ENCODE data around the gene ANKRD33B. TPM values are rescaled to one million over a fixed set of nuclear protein-coding genes. Genes with fewer than 3 reads are reported as not detected.
A peak's percentile ranks its signal among the peaks of the same experiment; 100 is the strongest.

ANKRD33B gene
- total RNA-seq, 1 experiment from 2014 or later, result 10.9 TPM

DNA sequence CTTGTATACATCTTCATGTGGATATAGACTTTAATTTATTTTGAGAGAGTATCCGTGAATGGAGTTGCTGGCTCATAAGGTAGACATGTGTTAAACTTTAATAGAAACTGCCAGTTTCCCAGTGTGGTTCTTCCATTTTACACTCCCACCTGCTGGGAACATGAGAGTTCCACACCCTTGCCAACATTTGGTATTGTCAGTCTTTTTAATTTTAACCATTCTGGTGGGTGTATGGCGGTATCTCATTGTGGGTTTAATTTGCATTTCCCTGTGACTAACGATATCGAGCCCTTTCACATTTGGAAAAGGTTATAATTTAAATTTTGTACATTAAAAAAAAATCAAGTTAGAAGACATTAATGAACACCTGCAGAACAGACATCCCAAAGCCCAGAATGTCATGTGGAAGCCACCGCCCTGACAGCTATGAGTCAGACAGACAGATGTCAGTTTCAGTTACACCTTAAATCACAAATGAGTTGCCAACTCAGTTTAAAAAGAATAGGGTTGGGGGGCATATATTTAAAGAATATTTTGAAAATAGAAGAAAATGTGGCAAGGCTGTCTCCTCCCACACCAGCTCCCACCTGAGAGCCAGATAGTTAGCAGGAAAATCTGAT is 36.9 kb downstream of the ANKRD33B start:
- ATAC-seq (no peak), DNase-seq (ENCODE audit: low read depth, low spot score) (no peak)
- Histone ChIP-seq H2AFZ (ENCODE audit: low read depth, low read length, poor library complexity, severe bottlenecking) (no peak overlapping the region), H3K4me3 (replicated peaks in 1 of 2; ENCODE audit: low read depth in 1 of 2, low read length in 2 of 2) (peak overlapping the region in 1 of 2 experiments; percentile 20; a peak in 1 of 4 replicates), H3K9me3 (ENCODE audit: control insufficient read depth in 1 of 2, insufficient read depth in 1 of 2, low read depth in 1 of 2, low read length in 2 of 2) (no peaks in the 10 kb centered on the region), H4K20me1 (ENCODE audit: insufficient read depth) (no peaks in the 10 kb centered on the region), H3K79me2 (ENCODE audit: insufficient read depth, low read length) (peaks cover 60% of the 10 kb centered on the region; the same call in 1 of the 2 replicates), H3K36me3 (ENCODE audit: control insufficient read depth in 1 of 2, insufficient read depth in 2 of 2, low read length in 2 of 2) (no peaks in the 10 kb centered on the region), H3K9me2 (ENCODE audit: insufficient read depth) (no peaks in the 10 kb centered on the region), H3K9ac (ENCODE audit: low read length) (peak overlapping the region; percentile 9; the same call in 1 of the 2 replicates), H3K4me1 (ENCODE audit: control insufficient read depth in 1 of 2, insufficient read depth in 2 of 2, low read length in 2 of 2) (peaks cover 32 to 54% of the 10 kb centered on the region in 2 experiments), H3K27me3 (ENCODE audit: insufficient read depth, low read length) (no peaks in the 10 kb centered on the region), H3K4me2 (ENCODE audit: low read length) (peak overlapping the region; percentile 58), H3K27ac (ENCODE audit: low read depth, low read length) (0 out of 2 replicates have a peak overlapping the region, but pooled peaks have one; percentile 11)
- intact Hi-C loops (cut with micrococcal nuclease), result no loop called here
- POLR2A ChIA-PET, result no interaction called here
- RAD21 ChIA-PET (ENCODE audit: low non-redundant PET in 1 of 2, low total read pairs in 2 of 2, uncharacterized antibody in 2 of 2, unreplicated experiment in 2 of 2), result no interaction called here
- BruUV-seq (replicated peaks), result no TSS peak
- TF ChIP-seq CBX3 (IDR thresholded peaks at IDR 0.05; ENCODE audit: low read depth) (peak; percentile 37; the same call in 1 of the 2 replicates), REST (IDR thresholded peaks at IDR 0.05; ENCODE audit: low read depth) (no peak), FOSL1 (IDR thresholded peaks at IDR 0.05; ENCODE audit: low read depth) (peak; percentile 24; the same call in 1 of the 2 replicates), SP1 (IDR thresholded peaks at IDR 0.05; ENCODE audit: low read depth) (no peak)
- CTCF ChIA-PET, result no interaction called here

All from HCT116 (cell line).